Measurements from ENCODE around the gene GOLT1A. TPM values are rescaled to one million over a fixed set of nuclear protein-coding genes. Genes with fewer than 3 reads are reported as not detected.

Gene GOLT1A
- total RNA-seq, 1 donor from 2014 or later = not detected

GRCh38 chr1:204206121-204206520, 7.7 kb downstream of the GOLT1A start:
- H3K4me3 Mint-ChIP-seq (ENCODE audit: unreplicated experiment) = no peak overlapping the region
- H3K36me3 Mint-ChIP-seq (ENCODE audit: unreplicated experiment) = no peaks in the 10 kb centered on the region
- H3K27me3 Mint-ChIP-seq (ENCODE audit: unreplicated experiment) = peaks cover 68% of the 10 kb centered on the region
- DNase-seq (ENCODE audit: extremely low spot score, unreplicated experiment) = no peak
- TF ChIP-seq, protein P1, sequence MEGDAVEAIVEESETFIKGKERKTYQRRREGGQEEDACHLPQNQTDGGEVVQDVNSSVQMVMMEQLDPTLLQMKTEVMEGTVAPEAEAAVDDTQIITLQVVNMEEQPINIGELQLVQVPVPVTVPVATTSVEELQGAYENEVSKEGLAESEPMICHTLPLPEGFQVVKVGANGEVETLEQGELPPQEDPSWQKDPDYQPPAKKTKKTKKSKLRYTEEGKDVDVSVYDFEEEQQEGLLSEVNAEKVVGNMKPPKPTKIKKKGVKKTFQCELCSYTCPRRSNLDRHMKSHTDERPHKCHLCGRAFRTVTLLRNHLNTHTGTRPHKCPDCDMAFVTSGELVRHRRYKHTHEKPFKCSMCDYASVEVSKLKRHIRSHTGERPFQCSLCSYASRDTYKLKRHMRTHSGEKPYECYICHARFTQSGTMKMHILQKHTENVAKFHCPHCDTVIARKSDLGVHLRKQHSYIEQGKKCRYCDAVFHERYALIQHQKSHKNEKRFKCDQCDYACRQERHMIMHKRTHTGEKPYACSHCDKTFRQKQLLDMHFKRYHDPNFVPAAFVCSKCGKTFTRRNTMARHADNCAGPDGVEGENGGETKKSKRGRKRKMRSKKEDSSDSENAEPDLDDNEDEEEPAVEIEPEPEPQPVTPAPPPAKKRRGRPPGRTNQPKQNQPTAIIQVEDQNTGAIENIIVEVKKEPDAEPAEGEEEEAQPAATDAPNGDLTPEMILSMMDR (IDR thresholded peaks at IDR 0.05) = no peak
- H3K4me1 Mint-ChIP-seq (ENCODE audit: unreplicated experiment) = no peaks in the 10 kb centered on the region
- H3K9me3 Mint-ChIP-seq (ENCODE audit: unreplicated experiment) = no peaks in the 10 kb centered on the region
- no peak overlapping the region for H3K27ac Mint-ChIP-seq (ENCODE audit: unreplicated experiment)

DNA sequence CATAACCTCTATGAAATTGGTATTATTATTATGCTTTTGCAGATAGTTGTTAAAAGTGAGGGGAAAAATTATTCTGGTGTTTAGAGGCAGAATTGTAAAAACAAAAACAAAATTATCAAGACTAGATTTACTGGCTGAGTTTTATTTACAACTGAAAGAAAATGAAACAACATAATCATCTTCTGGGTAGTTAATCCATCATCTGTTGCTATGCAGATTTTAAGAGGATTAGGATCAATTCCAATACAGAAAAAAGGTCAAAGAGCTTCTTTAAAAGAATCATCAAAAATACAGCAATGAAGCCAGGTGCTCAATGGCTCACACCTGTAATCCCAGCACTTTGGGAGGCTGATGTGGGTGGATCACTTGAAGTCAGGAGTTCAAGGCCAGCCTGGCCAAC, 8.3 kb downstream of the GOLT1A start:
- Mint-ChIP-seq H3K36me3 (ENCODE audit: unreplicated experiment) (no peaks in the 10 kb centered on the region), H3K4me1 (ENCODE audit: unreplicated experiment) (no peaks in the 10 kb centered on the region), H3K27ac (ENCODE audit: unreplicated experiment) (no peak overlapping the region), H3K9me3 (ENCODE audit: unreplicated experiment) (no peaks in the 10 kb centered on the region), H3K27me3 (ENCODE audit: unreplicated experiment) (peaks cover 68% of the 10 kb centered on the region), H3K4me3 (ENCODE audit: unreplicated experiment) (no peak overlapping the region)
- TF ChIP-seq, protein P1 (IDR thresholded peaks at IDR 0.05) = no peak
- DNase-seq (ENCODE audit: extremely low spot score, unreplicated experiment) = no peak

DNA sequence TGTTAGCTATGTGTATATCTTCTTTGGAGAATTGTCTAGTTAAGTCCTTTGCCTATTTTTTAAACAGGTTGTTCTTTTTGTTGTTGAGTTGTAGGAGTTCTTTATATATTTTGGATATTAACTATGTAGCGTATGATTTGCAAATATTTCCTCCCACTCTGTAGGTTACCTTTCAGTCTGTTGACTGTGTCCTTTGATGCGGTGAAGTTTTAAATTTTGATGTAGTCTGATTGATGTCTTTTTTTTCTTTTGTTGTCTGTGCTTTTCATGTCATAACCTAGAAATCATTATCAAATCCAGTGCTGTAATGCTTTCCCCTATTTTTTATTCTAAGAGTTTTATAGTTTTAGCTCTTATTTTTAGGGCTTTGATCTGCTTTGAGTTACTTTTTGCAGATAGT, 8.8 kb downstream of the GOLT1A start:
- no peak for DNase-seq (ENCODE audit: extremely low spot score, unreplicated experiment)
- Mint-ChIP-seq H3K4me1 (ENCODE audit: unreplicated experiment) (no peaks in the 10 kb centered on the region), H3K27me3 (ENCODE audit: unreplicated experiment) (peaks cover 65% of the 10 kb centered on the region), H3K36me3 (ENCODE audit: unreplicated experiment) (no peaks in the 10 kb centered on the region), H3K27ac (ENCODE audit: unreplicated experiment) (no peak overlapping the region), H3K4me3 (ENCODE audit: unreplicated experiment) (no peak overlapping the region), H3K9me3 (ENCODE audit: unreplicated experiment) (no peaks in the 10 kb centered on the region)
- TF ChIP-seq, protein P1 (IDR thresholded peaks at IDR 0.05) = no peak

DNA sequence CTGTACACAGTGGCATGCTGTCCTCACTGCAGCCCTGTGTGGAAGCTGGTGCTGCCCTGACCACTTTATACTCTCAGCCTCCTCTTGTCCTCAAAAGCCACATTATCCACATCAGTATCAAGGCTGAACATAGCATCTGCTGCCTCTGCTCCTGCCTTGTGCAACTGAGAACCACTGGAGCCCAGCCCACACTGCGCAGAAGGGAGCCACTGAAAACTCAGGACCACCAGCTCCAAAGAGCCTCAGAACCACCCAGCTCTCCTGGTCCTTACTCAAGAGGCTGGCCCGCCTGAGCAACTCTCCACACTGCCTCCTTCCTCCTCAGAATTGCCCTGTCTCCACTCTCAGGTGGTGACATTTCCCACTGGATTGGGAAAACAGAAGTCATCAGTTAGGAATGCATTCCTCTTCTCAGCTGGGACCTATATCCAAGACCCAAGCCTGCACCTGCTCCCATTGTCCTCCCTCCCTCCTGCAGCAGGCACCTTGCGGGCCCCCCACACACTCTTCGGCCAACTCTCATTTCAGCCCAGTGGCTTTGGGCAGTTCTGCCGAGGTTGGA, 10.5 kb downstream of the GOLT1A start:
- Mint-ChIP-seq H3K9me3 (ENCODE audit: unreplicated experiment) (no peaks in the 10 kb centered on the region), H3K36me3 (ENCODE audit: unreplicated experiment) (no peaks in the 10 kb centered on the region), H3K4me3 (ENCODE audit: unreplicated experiment) (no peak overlapping the region), H3K27ac (ENCODE audit: unreplicated experiment) (no peak overlapping the region), H3K27me3 (ENCODE audit: unreplicated experiment) (peaks cover 55% of the 10 kb centered on the region), H3K4me1 (ENCODE audit: unreplicated experiment) (no peaks in the 10 kb centered on the region)
- DNase-seq (ENCODE audit: extremely low spot score, unreplicated experiment) = no peak
- TF ChIP-seq, protein P1 (IDR thresholded peaks at IDR 0.05) = no peak

GRCh38 chr1:204202481-204202880, 11.3 kb downstream of the GOLT1A start:
- peaks cover 51% of the 10 kb centered on the region for H3K27me3 Mint-ChIP-seq (ENCODE audit: unreplicated experiment)
- TF ChIP-seq, protein P1 (IDR thresholded peaks at IDR 0.05) = no peak
- no peaks in the 10 kb centered on the region for H3K9me3 Mint-ChIP-seq (ENCODE audit: unreplicated experiment)
- H3K4me1 Mint-ChIP-seq (ENCODE audit: unreplicated experiment) = no peaks in the 10 kb centered on the region
- no peak overlapping the region for H3K4me3 Mint-ChIP-seq (ENCODE audit: unreplicated experiment)
- H3K27ac Mint-ChIP-seq (ENCODE audit: unreplicated experiment) = no peak overlapping the region
- DNase-seq (ENCODE audit: extremely low spot score, unreplicated experiment) = no peak
- H3K36me3 Mint-ChIP-seq (ENCODE audit: unreplicated experiment) = no peaks in the 10 kb centered on the region
